ENCODE measurements around the gene ALDH3A1. TPM values are rescaled to one million over a fixed set of nuclear protein-coding genes. Genes with fewer than 3 reads are reported as not detected.

ALDH3A1 gene
- total RNA-seq, 2 experiments from 2014 or later: not detected

DNA sequence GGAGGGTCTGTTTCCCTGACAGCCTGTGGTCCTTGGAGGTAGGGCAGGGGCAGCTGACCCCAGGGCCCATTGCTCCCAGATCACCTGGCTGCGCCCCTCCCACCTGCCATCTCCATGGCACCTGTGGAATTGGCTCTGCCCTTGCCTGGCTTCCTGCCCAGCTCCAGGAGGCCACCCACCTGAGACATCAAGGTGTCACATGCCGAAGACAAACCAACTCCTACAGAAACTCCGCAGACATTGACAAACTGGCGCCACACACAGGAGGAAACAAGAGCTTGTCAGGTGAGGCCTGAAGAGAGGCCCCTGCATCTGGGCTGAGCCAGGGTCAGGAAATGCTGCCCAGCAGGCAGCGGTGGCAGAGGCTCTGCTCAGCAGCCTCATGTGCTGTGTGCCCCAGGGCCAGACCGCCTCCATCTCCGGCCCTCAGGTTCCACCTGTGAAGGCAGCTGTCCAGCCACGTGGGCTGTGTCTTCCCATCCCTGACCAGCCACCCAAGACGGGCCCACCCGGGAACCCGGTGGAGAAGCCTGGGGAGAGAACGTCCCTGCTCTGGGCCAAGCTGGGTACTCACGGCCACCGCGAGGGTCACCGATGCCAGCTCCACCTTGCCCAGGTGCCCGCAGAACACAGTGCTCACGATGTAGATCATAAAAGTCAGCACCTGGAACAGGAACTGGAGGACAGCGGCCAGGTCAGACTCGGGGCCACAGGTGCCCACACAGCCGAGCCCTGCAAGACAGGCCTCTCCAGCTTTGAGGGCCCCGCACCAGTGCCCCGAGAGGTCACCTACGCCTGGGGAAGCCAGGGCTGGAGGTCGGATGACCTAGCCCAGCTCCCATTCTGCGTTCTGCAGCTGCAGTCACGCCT is 33.3 kb downstream of the ALDH3A1 start:
- H3K27me3 Mint-ChIP-seq: no peaks in the 10 kb centered on the region
- Histone ChIP-seq H3K27me3 (ENCODE audit: control insufficient read depth in 1 of 2, insufficient read depth in 2 of 2, low read length in 2 of 2) (no peaks in the 10 kb centered on the region), H3K4me3 (ENCODE audit: low read length) (no peak overlapping the region), H3K4me1 (ENCODE audit: insufficient read depth, low read length) (no peaks in the 10 kb centered on the region), H3K9me3 (ENCODE audit: control insufficient read depth in 1 of 2, insufficient read depth in 1 of 2, low read length in 2 of 2) (no peaks in the 10 kb centered on the region), H3K36me3 (ENCODE audit: insufficient read depth, low read length) (no peaks in the 10 kb centered on the region), H3K27ac (ENCODE audit: low read depth in 1 of 2, low read length in 2 of 2) (no peak overlapping the region)
- no peak for ATAC-seq (ENCODE audit: poor library complexity)
- intact Hi-C loops (cut with DNase I, micrococcal nuclease): no loop called here
- POLR2A ChIA-PET: no interaction called here
- no peak overlapping the region for H3K4me3 Mint-ChIP-seq
- TF ChIP-seq, protein P1, sequence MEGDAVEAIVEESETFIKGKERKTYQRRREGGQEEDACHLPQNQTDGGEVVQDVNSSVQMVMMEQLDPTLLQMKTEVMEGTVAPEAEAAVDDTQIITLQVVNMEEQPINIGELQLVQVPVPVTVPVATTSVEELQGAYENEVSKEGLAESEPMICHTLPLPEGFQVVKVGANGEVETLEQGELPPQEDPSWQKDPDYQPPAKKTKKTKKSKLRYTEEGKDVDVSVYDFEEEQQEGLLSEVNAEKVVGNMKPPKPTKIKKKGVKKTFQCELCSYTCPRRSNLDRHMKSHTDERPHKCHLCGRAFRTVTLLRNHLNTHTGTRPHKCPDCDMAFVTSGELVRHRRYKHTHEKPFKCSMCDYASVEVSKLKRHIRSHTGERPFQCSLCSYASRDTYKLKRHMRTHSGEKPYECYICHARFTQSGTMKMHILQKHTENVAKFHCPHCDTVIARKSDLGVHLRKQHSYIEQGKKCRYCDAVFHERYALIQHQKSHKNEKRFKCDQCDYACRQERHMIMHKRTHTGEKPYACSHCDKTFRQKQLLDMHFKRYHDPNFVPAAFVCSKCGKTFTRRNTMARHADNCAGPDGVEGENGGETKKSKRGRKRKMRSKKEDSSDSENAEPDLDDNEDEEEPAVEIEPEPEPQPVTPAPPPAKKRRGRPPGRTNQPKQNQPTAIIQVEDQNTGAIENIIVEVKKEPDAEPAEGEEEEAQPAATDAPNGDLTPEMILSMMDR (IDR thresholded peaks at IDR 0.05): no peak
- H3K36me3 Mint-ChIP-seq (ENCODE audit: low read depth): no peaks in the 10 kb centered on the region
- DNase-seq: no peak
- no peaks in the 10 kb centered on the region for H3K9me3 Mint-ChIP-seq
- H3K27ac Mint-ChIP-seq: no peak overlapping the region
- CTCF ChIA-PET: no interaction called here
- no peaks in the 10 kb centered on the region for H3K4me1 Mint-ChIP-seq (ENCODE audit: low read depth)

DNA sequence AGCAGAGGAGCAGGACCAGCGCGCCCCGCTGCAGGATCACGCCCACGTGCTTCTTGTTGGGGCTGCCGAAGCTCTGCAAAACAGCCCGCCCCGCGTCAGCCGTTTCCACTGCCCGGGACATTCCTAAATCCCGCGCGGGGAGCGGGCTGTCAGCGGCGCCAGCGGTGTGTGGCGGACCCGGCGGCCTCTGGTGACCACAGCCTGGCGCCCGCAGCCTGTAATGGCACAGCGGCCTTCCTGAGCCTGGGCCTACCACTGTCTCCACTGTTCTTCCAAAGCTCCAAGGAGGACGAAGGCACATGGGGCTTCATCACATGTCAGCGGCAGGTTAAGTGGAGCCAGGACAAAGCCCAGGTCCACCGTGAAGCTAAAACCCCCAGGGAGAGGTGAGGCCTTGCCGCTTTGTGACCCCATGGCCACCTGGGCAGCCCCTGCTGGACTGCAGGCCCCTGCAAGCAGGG is 34.2 kb downstream of the ALDH3A1 start:
- H3K27ac Mint-ChIP-seq: no peak overlapping the region
- TF ChIP-seq, protein P1 (IDR thresholded peaks at IDR 0.05): no peak
- CTCF ChIA-PET: no interaction called here

DNA sequence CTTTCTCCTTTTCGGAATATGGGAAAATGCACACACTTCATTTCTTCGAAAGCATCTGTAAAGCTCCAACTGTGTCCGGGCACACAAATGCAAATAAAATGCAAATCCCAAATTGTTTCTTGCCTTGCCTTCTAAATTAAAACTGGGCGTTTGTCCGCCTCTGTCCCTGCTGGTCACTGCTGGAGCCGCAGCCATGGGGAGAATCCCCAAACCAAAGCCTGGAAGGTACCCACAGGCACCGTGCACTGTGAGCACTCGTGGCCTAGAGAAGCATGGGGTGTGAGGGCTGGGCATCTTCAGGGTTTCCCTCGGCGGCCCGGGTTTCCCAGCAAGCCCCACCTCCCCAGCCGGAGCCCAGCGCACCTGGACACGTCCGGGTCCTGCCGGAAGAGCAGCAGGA is 34.6 kb downstream of the ALDH3A1 start:
- H3K9me3 Mint-ChIP-seq: no peaks in the 10 kb centered on the region
- Histone ChIP-seq H3K27ac (ENCODE audit: low read depth in 1 of 2, low read length in 2 of 2) (no peak overlapping the region), H3K4me3 (ENCODE audit: low read length) (no peak overlapping the region), H3K9me3 (ENCODE audit: control insufficient read depth in 1 of 2, insufficient read depth in 1 of 2, low read length in 2 of 2) (no peaks in the 10 kb centered on the region), H3K27me3 (ENCODE audit: control insufficient read depth in 1 of 2, insufficient read depth in 2 of 2, low read length in 2 of 2) (no peaks in the 10 kb centered on the region), H3K36me3 (ENCODE audit: insufficient read depth, low read length) (no peaks in the 10 kb centered on the region), H3K4me1 (ENCODE audit: insufficient read depth, low read length) (no peaks in the 10 kb centered on the region)
- ATAC-seq (ENCODE audit: poor library complexity) (no peak), DNase-seq (no peak)
- ChIA-PET POLR2A (no interaction called here), CTCF (no interaction called here)
- TF ChIP-seq, protein P1 (IDR thresholded peaks at IDR 0.05): no peak
- H3K4me1 Mint-ChIP-seq (ENCODE audit: low read depth): no peaks in the 10 kb centered on the region
- H3K27me3 Mint-ChIP-seq: no peaks in the 10 kb centered on the region
- intact Hi-C loops (cut with DNase I, micrococcal nuclease): no loop called here
- no peak overlapping the region for H3K27ac Mint-ChIP-seq
- no peak overlapping the region for H3K4me3 Mint-ChIP-seq
- no peaks in the 10 kb centered on the region for H3K36me3 Mint-ChIP-seq (ENCODE audit: low read depth)

More for the DNA sequence above, 34.2 kb downstream of the ALDH3A1 start:
- H3K27me3 Mint-ChIP-seq: no peaks in the 10 kb centered on the region
- intact Hi-C loops (cut with DNase I, micrococcal nuclease): no loop called here
- Histone ChIP-seq H3K9me3 (ENCODE audit: control insufficient read depth in 1 of 2, insufficient read depth in 1 of 2, low read length in 2 of 2) (no peaks in the 10 kb centered on the region), H3K27me3 (ENCODE audit: control insufficient read depth in 1 of 2, insufficient read depth in 2 of 2, low read length in 2 of 2) (no peaks in the 10 kb centered on the region), H3K4me1 (ENCODE audit: insufficient read depth, low read length) (no peaks in the 10 kb centered on the region), H3K27ac (ENCODE audit: low read depth in 1 of 2, low read length in 2 of 2) (no peak overlapping the region), H3K36me3 (ENCODE audit: insufficient read depth, low read length) (no peaks in the 10 kb centered on the region), H3K4me3 (ENCODE audit: low read length) (no peak overlapping the region)
- H3K36me3 Mint-ChIP-seq (ENCODE audit: low read depth): no peaks in the 10 kb centered on the region
- H3K4me3 Mint-ChIP-seq: no peak overlapping the region
- DNase-seq (no peak), ATAC-seq (ENCODE audit: poor library complexity) (no peak)
- no peaks in the 10 kb centered on the region for H3K4me1 Mint-ChIP-seq (ENCODE audit: low read depth)
- H3K9me3 Mint-ChIP-seq: no peaks in the 10 kb centered on the region
- POLR2A ChIA-PET: no interaction called here
